AG04449 (cell line): Measurements from ENCODE around the gene KIAA1328.

Experiments used
- CTCF ChIA-PET: fragments of 350-600 bp; formaldehyde crosslinking; extraction: SDS; loops from one replicate; lab custom pipeline; 2021; ENCODE audit warnings: antibody characterized with exemption; lab: Yijun Ruan, JAX
- POLR2A ChIA-PET: fragments of 400-600, 350-600 bp; formaldehyde crosslinking; extraction: SDS; loops from one replicate; lab custom pipeline; 2020; ENCODE audit warnings: antibody characterized with exemption, inconsistent platforms; lab: Yijun Ruan, JAX
- DNase-seq: peaks from one replicate; pipeline ENCODE4 v3.0.0-alpha.2; 2010; ENCODE audit warnings: low read depth, low spot score
- H3K4me3 ChIP-seq: 2 replicates; pipeline ENCODE4 v1.5.1; 2011; ENCODE audit warnings: low read depth, mild to moderate bottlenecking, control low read depth, low read length
- CTCF ChIP-seq: IDR thresholded peaks from one replicate; pipeline ENCODE4 v1.5.1; 2011; ENCODE audit warnings: mild to moderate bottlenecking, moderate library complexity, low read length, control low read depth, inconsistent platforms; ENCODE audit not compliant: insufficient read depth; ENCODE audit errors: missing control alignments

KIAA1328 gene

GRCh38 chr18:37244618-37245017 is 415.7 kb downstream of the KIAA1328 start:
- DNase-seq, result no peak
- H3K4me3 ChIP-seq, result no peak overlapping the region
- POLR2A ChIA-PET, result no interaction called here
- CTCF ChIA-PET, result no interaction called here
- TF ChIP-seq CTCF, result no peak

- DNase-seq, result no peak
- ChIA-PET POLR2A (no interaction called here), CTCF (no interaction called here)
- no peak for TF ChIP-seq CTCF
- H3K4me3 ChIP-seq, result no peak overlapping the region
Observed at GRCh38 chr18:37246779-37247340, 417.9 kb downstream of the KIAA1328 start.

- no peak overlapping the region for H3K4me3 ChIP-seq
- TF ChIP-seq CTCF, result no peak
- CTCF ChIA-PET, result no interaction called here
- no peak for DNase-seq
- POLR2A ChIA-PET, result no interaction called here
Observed at GRCh38 chr18:37247497-37248161, 418.7 kb downstream of the KIAA1328 start.

- no peak for TF ChIP-seq CTCF
- POLR2A ChIA-PET, result no interaction called here
Observed at GRCh38 chr18:37248281-37248680, 419.4 kb downstream of the KIAA1328 start.

DNA sequence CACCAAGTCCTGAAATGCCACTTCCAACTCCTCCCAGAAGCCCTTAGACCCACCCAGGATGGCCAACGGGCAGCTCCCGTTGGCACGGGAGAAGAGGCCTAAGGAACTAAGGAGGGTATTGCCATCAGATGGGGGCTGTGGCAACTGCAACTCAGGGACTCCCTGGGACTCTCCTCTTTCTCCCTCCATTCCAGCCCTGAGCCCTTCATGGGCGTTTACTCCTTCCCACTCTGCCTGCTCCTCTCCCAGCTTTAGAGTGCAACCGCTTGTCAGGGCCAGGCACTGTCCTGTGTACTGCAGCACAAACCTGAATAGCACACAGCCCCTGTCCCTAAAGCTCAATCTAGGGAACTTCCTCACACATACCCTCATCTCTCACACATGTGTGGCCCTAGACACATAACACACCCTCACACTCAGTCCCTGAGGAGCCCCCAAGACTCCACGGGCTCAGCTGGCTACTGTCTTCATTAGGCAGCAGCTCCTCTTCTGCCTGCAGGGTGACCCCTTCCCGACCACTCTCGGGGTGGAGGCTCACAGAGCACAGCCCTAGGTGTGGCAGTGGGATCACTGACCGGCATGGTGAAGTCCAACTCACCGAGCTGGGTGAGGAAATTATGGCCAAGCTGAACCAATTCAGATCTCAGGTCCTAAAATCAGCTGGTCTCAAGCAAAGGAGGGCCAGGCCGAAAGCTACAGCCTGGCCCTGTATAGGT is 420.4 kb downstream of the KIAA1328 start:
- POLR2A ChIA-PET, result no interaction called here
- DNase-seq, result no peak
- H3K4me3 ChIP-seq, result no peak overlapping the region
- no peak for TF ChIP-seq CTCF
- CTCF ChIA-PET, result interaction anchor here (0.7 kb wide), 1 partner anchor 51 kb away, joined by 3 read pairs; no protein-coding TSS in a partner anchor

More at GRCh38 chr18:37248281-37248680, 419.4 kb downstream of the KIAA1328 start:
- no peak overlapping the region for H3K4me3 ChIP-seq
- CTCF ChIA-PET, result interaction anchor here (0.7 kb wide), 1 partner anchor 52 kb away, joined by 3 read pairs; no protein-coding TSS in a partner anchor
- no peak for DNase-seq
